IPS-18a (cell line): ENCODE data around the gene TRIO.

Source experiments
- H3K27ac ChIP-seq: one replicate; pipeline ENCODE4 v1.5.1; 2013; ENCODE audit warnings: low read length
- H3K27me3 ChIP-seq: one replicate; pipeline ENCODE4 v1.6.1; 2013; ENCODE audit warnings: mild to moderate bottlenecking, low read length; ENCODE audit not compliant: control insufficient read depth, insufficient read depth
- H3K36me3 ChIP-seq: one replicate; pipeline ENCODE4 v1.6.1; 2013; ENCODE audit warnings: low read depth, low read length; ENCODE audit not compliant: control insufficient read depth
- H3K4me1 ChIP-seq: one replicate; pipeline ENCODE4 v1.6.1; 2013; ENCODE audit warnings: low read depth, low read length; ENCODE audit not compliant: control insufficient read depth
- H3K4me3 ChIP-seq: one replicate; pipeline ENCODE4 v1.5.1; 2013; ENCODE audit warnings: low read length
- H3K9ac ChIP-seq: one replicate; pipeline ENCODE4 v1.6.1; 2013; ENCODE audit warnings: mild to moderate bottlenecking, low read length, moderate library complexity
- H3K9me3 ChIP-seq: one replicate; pipeline ENCODE4 v1.6.1; 2013; ENCODE audit warnings: low read depth, low read length; ENCODE audit not compliant: control insufficient read depth

Gene TRIO

DNA sequence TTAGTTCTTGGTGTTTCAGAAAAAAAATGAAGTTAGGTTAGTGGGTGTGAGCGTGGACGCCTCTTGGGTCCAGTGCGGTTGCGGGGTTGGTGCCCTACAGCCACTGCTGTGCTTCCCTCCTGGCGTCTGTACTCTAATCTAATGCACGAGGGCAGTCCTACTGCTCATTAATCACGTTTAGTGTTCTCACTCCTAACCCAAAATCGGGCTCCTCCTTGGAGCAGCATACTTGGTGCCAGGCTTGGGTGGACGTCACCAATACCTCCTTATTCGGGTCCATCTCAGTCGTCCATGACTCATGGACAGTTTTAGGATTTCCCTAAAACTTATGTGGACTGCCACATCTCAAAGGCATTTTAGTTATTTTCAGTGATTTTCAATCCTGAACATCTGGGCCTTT is 41.6 kb downstream of the TRIO start:
- no peaks in the 10 kb centered on the region for H3K9me3 ChIP-seq
- H3K27ac ChIP-seq = no peak overlapping the region
- no peak overlapping the region for H3K4me3 ChIP-seq
- H3K36me3 ChIP-seq = no peaks in the 10 kb centered on the region
- peaks cover 50% of the 10 kb centered on the region for H3K4me1 ChIP-seq
- H3K27me3 ChIP-seq = no peaks in the 10 kb centered on the region
- no peak overlapping the region for H3K9ac ChIP-seq

DNA sequence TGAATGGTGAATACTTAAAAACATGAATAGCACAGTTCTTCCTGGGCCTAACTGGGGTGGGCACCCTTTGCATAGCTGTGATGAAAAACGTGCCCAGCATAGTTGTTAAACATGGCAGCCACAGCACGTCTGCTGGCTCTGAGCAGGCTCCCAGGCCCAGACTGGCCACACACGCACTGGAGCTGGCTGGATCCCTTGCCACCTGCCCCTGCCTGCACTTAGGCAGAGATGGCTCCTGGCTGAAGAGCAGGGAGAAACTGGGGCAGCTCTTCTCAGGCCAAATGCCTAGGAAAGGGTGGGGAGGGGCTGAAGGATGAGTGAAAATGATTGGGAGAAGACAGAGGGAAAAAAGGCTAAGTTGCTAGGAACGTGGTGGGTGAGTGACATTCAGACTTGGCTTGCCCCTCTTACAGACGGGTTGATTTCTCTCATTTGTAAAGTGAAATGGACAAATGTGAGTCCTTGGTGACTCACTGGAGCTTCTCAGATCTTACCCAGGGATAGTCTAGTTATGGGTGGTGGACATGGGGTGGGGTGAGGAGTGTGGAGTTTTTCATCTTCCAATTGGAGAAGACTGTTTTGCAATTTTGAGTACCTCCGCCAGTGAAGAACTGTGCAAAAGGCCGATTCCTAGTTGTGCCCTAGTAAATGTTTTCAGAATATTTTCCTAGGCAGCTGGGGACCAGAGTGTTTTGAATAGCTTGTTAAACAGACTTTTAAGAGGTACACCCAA is 42.4 kb downstream of the TRIO start:
- no peak overlapping the region for H3K27ac ChIP-seq
- no peaks in the 10 kb centered on the region for H3K36me3 ChIP-seq
- H3K4me1 ChIP-seq = peaks cover 55% of the 10 kb centered on the region
- H3K4me3 ChIP-seq = no peak overlapping the region
- no peaks in the 10 kb centered on the region for H3K27me3 ChIP-seq
- no peaks in the 10 kb centered on the region for H3K9me3 ChIP-seq
- no peak overlapping the region for H3K9ac ChIP-seq

DNA sequence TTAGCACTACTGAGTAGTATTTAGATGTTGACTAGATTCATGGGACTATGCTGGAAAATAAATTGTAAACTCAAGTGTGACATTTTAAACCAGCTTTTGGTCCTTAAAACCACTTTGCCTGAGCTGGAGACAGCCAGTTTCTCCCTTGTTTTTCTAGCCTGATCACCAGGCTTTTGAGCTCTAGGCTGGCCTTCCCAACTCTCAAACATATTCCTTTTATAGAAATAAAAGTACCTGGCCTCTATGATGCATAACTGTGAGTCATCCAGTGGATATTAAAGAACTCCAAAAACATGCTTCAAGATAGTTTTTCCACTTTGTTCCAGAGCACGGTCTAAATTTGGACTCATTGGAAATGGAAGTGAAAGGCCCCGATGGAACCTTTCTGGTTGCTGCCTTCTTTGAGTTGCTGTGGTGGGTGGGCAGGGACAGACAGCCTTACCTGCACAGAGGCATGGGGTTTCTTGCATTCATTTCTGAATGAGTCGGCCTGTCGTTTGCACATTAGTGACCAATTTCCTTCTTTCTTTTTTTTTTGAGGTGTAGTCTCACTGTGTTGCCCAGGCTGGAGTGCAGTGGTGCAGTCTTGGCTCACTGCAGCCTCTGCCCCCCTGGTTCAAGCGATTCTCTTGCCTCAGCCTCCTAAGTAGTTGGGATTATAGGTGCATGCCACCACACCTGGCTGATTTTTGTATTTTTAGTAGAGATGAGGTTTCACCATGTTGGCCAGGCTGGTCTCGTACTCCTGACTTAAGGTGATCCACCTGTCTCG is 43.1 kb downstream of the TRIO start:
- no peaks in the 10 kb centered on the region for H3K36me3 ChIP-seq
- H3K9me3 ChIP-seq = no peaks in the 10 kb centered on the region
- peaks cover 54% of the 10 kb centered on the region for H3K4me1 ChIP-seq
- H3K27ac ChIP-seq = no peak overlapping the region
- no peaks in the 10 kb centered on the region for H3K27me3 ChIP-seq
- H3K9ac ChIP-seq = no peak overlapping the region
- no peak overlapping the region for H3K4me3 ChIP-seq

DNA sequence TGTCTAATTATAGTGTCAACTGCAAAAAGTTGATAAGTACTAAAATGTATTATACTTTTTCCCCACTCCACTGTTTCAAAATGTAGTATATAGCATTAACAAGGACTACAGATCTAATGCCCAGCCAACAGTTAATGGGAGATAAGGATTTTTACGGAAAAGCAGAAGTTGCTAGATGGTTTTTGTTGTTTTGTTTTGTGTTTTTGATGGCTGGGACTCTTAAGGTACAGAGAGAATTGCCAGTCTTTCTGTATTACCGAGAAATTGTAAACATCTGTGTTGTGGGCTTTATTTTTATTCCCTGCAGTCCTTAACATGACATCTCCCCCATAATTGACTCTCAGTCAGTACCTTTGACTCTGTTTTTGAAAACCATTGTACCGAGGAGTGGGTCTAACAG is 44.0 kb downstream of the TRIO start:
- Histone ChIP-seq H3K36me3 (no peaks in the 10 kb centered on the region), H3K9me3 (no peaks in the 10 kb centered on the region), H3K9ac (no peak overlapping the region), H3K4me3 (no peak overlapping the region), H3K27ac (no peak overlapping the region), H3K27me3 (no peaks in the 10 kb centered on the region), H3K4me1 (peaks cover 45% of the 10 kb centered on the region)

DNA sequence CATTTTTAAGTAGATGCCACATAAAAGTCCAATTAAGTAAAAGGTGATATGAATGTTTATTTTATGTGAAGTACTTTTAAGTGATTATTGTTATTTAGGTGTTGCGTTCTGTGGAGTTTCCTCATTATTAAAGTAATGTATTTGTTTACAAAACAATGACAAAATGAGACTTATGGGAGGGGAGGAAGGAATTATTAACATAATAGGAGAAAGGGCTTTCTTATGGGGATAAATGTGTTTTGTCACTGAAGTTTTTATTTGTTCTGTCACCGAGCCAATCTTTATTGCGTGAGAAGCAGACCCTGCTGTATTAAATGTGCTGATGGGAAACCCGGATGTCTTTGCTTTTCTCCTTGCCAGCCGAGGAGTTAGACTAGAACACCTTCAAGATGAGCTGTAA is 44.5 kb downstream of the TRIO start:
- Histone ChIP-seq H3K27ac (no peak overlapping the region), H3K4me1 (peaks cover 42% of the 10 kb centered on the region), H3K4me3 (no peak overlapping the region), H3K9me3 (no peaks in the 10 kb centered on the region), H3K27me3 (no peaks in the 10 kb centered on the region), H3K9ac (no peak overlapping the region), H3K36me3 (no peaks in the 10 kb centered on the region)

DNA sequence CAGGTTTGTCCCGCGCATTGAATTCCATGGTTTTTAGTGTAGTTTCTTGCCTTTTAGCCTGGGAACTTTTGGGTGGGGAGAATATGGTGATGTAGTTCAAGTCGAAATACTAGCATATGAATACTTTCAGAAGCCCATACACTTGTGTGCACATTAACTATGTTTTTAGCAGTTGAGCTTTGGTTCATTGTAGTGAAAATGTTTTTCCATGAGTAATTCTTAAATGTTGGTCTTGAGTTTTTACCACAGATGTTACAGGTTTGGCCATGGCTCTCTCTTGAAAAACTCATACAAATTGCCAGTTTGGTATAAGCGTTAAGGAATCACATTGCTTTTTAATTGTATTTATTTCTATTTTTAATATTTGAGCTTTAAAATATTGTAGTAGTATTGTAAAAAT is 45.6 kb downstream of the TRIO start:
- Histone ChIP-seq H3K27me3 (no peaks in the 10 kb centered on the region), H3K4me3 (no peak overlapping the region), H3K9ac (no peak overlapping the region), H3K4me1 (peaks cover 32% of the 10 kb centered on the region), H3K36me3 (no peaks in the 10 kb centered on the region), H3K27ac (no peak overlapping the region), H3K9me3 (no peaks in the 10 kb centered on the region)

DNA sequence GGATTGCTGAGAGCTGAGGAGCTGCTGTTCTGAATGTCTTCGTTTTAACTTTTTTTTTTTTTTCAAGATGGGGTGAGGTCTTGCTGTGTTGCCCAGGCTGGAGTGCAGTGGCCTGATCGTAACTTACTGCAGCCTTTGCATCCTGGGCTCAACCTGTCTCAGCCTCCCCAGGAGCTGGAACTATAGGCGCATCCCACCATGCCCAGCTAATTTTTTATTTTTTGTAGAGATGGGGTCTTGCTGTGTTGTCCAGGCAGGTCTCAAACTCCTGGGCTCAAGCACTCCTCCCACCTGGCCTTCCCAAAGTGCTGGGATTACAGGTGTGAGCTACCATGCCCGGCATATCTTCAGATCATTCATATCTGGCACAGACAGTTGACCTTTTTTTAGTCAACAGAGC is 46.5 kb downstream of the TRIO start:
- Histone ChIP-seq H3K9me3 (no peaks in the 10 kb centered on the region), H3K36me3 (no peaks in the 10 kb centered on the region), H3K27me3 (no peaks in the 10 kb centered on the region), H3K27ac (no peak overlapping the region), H3K9ac (no peak overlapping the region), H3K4me3 (no peak overlapping the region), H3K4me1 (peaks cover 23% of the 10 kb centered on the region)

DNA sequence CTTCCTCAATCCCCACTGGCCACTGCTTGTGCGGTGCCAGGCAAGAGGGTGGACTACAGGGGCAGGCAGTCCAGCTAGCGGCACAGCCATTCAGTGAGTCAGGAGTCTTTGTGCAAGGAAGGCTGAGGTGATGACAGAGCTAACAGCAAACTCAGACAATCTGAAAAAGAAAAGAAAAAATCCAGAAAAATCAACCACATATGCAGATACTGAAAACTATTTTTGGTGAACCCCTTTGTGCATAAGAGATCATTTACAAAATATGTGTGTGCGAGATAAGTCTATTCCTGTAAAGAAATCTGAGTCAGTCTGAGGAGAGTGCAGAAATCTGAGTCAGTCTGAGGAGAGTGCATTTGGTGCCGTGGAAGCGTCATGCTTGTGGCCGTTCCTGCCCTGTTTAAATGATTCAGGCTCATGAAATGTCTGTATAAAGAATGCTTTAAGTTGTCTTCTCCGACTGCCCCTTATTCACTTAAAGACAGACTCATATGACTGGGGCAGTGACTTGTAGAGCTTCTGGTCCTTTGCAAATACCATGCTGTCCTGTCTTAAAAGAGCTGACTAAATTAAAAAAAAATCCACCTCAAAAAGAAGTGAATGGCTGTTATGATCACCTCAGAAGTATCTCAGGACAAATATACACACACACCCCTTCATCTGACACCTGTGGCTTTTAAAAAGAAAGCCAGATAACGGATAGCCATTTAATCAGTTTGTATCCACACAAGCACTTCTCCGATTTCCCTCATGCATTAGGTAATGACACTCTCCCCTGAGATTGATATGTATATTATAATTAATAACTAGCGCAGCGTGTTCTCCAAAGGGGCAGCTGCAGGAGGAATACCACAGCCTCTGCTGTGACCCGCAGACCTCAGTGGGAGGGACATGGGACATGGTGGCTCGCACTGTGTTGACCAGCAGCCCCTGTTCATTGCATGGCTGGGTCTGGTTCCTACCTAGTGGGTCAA is 47.3 kb downstream of the TRIO start:
- H3K4me1 ChIP-seq = peaks cover 21% of the 10 kb centered on the region
- no peak overlapping the region for H3K4me3 ChIP-seq
- H3K36me3 ChIP-seq = no peaks in the 10 kb centered on the region
- no peaks in the 10 kb centered on the region for H3K9me3 ChIP-seq
- H3K27ac ChIP-seq = no peak overlapping the region
- no peak overlapping the region for H3K9ac ChIP-seq
- no peaks in the 10 kb centered on the region for H3K27me3 ChIP-seq

DNA sequence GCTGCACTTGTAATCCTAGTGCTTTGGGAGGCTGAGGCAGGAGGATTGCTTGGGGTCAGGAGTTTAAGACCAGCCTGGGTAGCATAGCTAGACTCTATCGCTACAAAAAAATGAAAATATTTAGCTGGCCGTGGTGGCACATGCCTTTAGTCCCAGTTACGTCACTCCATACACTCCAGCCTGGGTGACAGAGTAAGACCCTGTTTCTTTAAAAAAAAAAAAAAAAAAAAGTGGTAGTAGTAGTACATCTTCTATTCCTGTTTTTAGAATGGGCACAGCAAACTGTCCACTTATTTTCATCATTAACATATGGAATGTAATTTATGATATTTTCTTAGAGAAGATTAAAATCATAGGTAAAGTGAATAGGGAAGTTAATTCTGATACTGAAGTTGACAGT is 48.2 kb downstream of the TRIO start:
- Histone ChIP-seq H3K4me1 (peaks cover 21% of the 10 kb centered on the region), H3K36me3 (no peaks in the 10 kb centered on the region), H3K27ac (no peak overlapping the region), H3K9me3 (no peaks in the 10 kb centered on the region), H3K27me3 (no peaks in the 10 kb centered on the region), H3K9ac (no peak overlapping the region), H3K4me3 (no peak overlapping the region)

DNA sequence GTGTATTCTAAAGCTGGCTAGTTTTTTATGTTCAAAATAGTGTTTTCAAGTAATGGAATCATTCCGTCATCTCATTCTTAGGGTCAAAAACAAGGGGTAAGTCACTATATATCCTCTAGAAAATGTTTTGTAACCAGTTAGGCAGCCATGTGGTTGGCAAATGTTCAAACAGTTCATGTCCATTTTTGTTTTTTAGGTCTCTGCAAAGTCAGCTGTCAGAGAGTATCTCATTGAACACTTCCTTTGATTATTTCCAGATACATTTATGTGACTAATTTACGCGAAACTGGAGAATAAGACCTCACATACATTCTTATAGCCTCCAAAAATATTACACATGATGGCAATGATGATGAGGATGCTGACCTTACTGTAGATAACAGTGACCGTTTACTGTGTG is 50.4 kb downstream of the TRIO start:
- Histone ChIP-seq H3K27me3 (no peaks in the 10 kb centered on the region), H3K9me3 (no peaks in the 10 kb centered on the region), H3K36me3 (no peaks in the 10 kb centered on the region), H3K4me3 (no peak overlapping the region), H3K4me1 (peaks cover 13% of the 10 kb centered on the region), H3K9ac (no peak overlapping the region), H3K27ac (no peak overlapping the region)

DNA sequence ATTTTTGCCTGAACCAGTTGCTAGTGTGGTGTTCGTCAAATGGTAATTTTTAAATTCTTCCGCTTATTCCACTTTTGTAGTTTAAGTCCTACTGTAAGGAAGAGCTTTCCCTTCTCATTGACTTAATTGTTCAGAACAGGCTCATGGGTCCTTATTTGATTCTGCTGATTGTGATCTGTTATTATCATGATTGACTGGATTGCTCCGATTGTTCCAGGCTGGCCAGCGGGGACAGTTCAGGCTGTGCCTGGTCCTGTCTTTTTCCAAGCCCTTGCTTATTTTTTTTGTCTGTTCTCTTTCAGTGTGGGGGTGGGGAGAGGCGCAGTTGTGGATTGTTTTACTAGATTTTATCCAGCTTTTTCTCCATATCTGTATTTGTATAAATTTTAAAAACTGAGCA is 52.4 kb downstream of the TRIO start:
- H3K36me3 ChIP-seq = no peaks in the 10 kb centered on the region
- H3K4me3 ChIP-seq = no peak overlapping the region
- no peaks in the 10 kb centered on the region for H3K9me3 ChIP-seq
- H3K27ac ChIP-seq = no peak overlapping the region
- H3K27me3 ChIP-seq = no peaks in the 10 kb centered on the region
- peaks cover 8% of the 10 kb centered on the region for H3K4me1 ChIP-seq
- H3K9ac ChIP-seq = no peak overlapping the region
